ENCODE results near the gene PTPRE. TPM values are rescaled to one million over a fixed set of nuclear protein-coding genes. Genes with fewer than 3 reads are reported as not detected.

PTPRE gene
- total RNA-seq, 4 donors from 2014 or later, result 17.4 to 23.0 (median 20.1) TPM

GRCh38 chr10:127935071-127935561, 28.2 kb downstream of the PTPRE start:
- intact Hi-C loops (cut with DNase I; ENCODE audit: low total_unique reads), result no loop called here
- WGBS, 2 donors, result 65 to 68% methylated on average over 16 of the region's 16 CpGs
- peak in 1 of 2 donors; percentile 61 for DNase-seq (ENCODE audit: low spot score in 2 of 2)
- TF ChIP-seq POLR2A (IDR thresholded peaks at IDR 0.05) (no peak), CTCF (IDR thresholded peaks at IDR 0.05) (no peak)
- H3K4me3 ChIP-seq (ENCODE audit: low read depth, poor library complexity, severe bottlenecking), result no peak overlapping the region

GRCh38 chr10:127937069-127937468, 30.2 kb downstream of the PTPRE start:
- H3K4me3 ChIP-seq (ENCODE audit: low read depth, poor library complexity, severe bottlenecking), result no peak overlapping the region
- intact Hi-C loops (cut with DNase I; ENCODE audit: low total_unique reads), result no loop called here
- TF ChIP-seq CTCF (IDR thresholded peaks at IDR 0.05), result no peak
- no peak for TF ChIP-seq POLR2A (IDR thresholded peaks at IDR 0.05)
- no peak for DNase-seq (ENCODE audit: low spot score in 2 of 2)

- WGBS, 2 donors, result 54 to 56% methylated on average over 5 of the region's 5 CpGs
- TF ChIP-seq POLR2A (IDR thresholded peaks at IDR 0.05) (no peak), CTCF (IDR thresholded peaks at IDR 0.05) (no peak)
- intact Hi-C loops (cut with DNase I; ENCODE audit: low total_unique reads), result no loop called here
- H3K4me3 ChIP-seq (ENCODE audit: low read depth, poor library complexity, severe bottlenecking), result no peak overlapping the region
- DNase-seq (ENCODE audit: low spot score in 2 of 2), result peak in 1 of 2 donors; percentile 25
Observed at GRCh38 chr10:127937915-127938463, 31.1 kb downstream of the PTPRE start.

GRCh38 chr10:127939786-127940330, 33.0 kb downstream of the PTPRE start:
- intact Hi-C loops (cut with DNase I; ENCODE audit: low total_unique reads), result no loop called here
- TF ChIP-seq CTCF (IDR thresholded peaks at IDR 0.05) (no peak), POLR2A (IDR thresholded peaks at IDR 0.05) (no peak)
- 78 to 90% methylated on average over 4 of the region's 4 CpGs for WGBS, 2 donors
- DNase-seq (ENCODE audit: low spot score in 2 of 2), result peak in 1 of 2 donors; percentile 52
- no peak overlapping the region for H3K4me3 ChIP-seq (ENCODE audit: low read depth, poor library complexity, severe bottlenecking)

DNA sequence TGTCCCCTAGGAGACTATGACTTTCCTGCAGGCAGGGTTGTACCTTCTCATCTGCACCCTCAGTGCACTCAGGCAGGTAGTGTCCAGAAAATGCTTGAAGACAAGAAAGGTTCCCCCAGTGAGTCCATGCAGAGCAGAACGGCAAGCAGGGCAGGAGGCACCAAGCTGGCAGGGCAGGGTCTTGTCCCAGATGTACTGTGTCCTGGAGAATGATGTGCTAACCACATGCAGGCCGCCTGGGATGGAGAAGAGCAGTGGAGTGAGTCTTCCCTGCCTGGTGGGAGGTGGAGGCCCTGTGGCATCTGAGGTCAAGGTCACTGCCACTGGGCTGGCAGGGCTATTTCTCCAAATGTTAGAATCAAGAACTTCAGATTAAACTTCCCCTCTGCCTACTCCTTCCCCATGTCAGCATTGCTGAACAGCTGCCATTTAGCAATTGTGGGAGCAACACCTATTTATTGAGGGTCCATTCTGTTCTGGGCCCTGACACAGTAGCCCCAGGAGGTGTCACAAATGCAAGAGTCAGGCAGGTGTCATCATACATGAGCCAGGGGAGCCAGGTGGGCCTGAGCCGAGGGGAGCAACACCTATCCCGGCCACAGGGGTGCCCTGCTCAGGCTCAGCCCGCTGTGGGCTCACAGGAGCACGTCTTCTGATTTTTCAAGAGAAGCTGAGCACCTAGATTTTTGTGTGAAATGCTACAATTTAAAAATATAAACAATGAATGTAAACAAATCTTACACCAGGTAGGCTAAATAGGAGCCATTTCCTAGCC, 34.1 kb downstream of the PTPRE start:
- no peak for TF ChIP-seq POLR2A (IDR thresholded peaks at IDR 0.05)
- TF ChIP-seq CTCF (IDR thresholded peaks at IDR 0.05), result no peak
- intact Hi-C loops (cut with DNase I; ENCODE audit: low total_unique reads), result no loop called here
- peak in 1 of 2 donors; percentile 73 for DNase-seq (ENCODE audit: low spot score in 2 of 2)
- 74 to 91% methylated on average over 6 of the region's 6 CpGs for WGBS, 2 donors
- H3K4me3 ChIP-seq (ENCODE audit: low read depth, poor library complexity, severe bottlenecking), result no peak overlapping the region

All from lower leg skin (tissue), 4 donors.